IMR-90 (cell line): Measurements from ENCODE around the gene CDH23. TPM values are rescaled to one million over a fixed set of nuclear protein-coding genes. Genes with fewer than 3 reads are reported as not detected.

Experiments
- ATAC-seq: fragments of 200-7000 bp; cut with Tn5 transposase; 2 replicates; pipeline ENCODE4 v1.9.1; 2020; ENCODE audit warnings: low read depth, mild to moderate bottlenecking, moderate library complexity
- BruUV-seq: library from RNA; stranded (reverse); fragments of 400-500 nt; replicated peaks from 2 replicates; lab custom pipeline; 2021; lab: Mats Ljungman, UMichigan
- CTCF ChIA-PET: fragments of 300-600 bp; formaldehyde crosslinking; extraction: SDS; loops from one replicate; lab custom pipeline; 2021; ENCODE audit warnings: antibody characterized with exemption; lab: Yijun Ruan, JAX
- POLR2A ChIA-PET: fragments of 300-600 bp; sonication (Branson Sonifier 250); formaldehyde crosslinking; loops from one replicate; lab custom pipeline; 2022; ENCODE audit warnings: antibody characterized with exemption; ENCODE audit not compliant: unreplicated experiment; lab: Charles Lee
- DNase-seq: peaks from one replicate; pipeline ENCODE4 v3.0.0; 2013
- H2AFZ ChIP-seq: replicated peaks from 2 replicates; pipeline ENCODE3; 2013; ENCODE audit warnings: low read length, mild to moderate bottlenecking; ENCODE audit not compliant: poor library complexity
- H2AK5ac ChIP-seq: 2 replicates; pipeline ENCODE4 v1.6.1; 2013; ENCODE audit warnings: low read depth, low read length, inconsistent platforms
- H2AK9ac ChIP-seq: replicated peaks from 2 replicates; pipeline ENCODE3; 2013; ENCODE audit warnings: mild to moderate bottlenecking, low read depth, low read length, moderate library complexity; ENCODE audit not compliant: poor library complexity
- H2BK120ac ChIP-seq: 2 replicates; pipeline ENCODE4 v1.6.1; 2013; ENCODE audit warnings: low read depth, low read length, inconsistent platforms
- H2BK15ac ChIP-seq: 3 replicates; pipeline ENCODE4 v1.6.1; 2013; ENCODE audit warnings: low read depth, low read length, inconsistent platforms
- H2BK20ac ChIP-seq: 2 replicates; pipeline ENCODE4 v1.6.1; 2013; ENCODE audit warnings: low read depth, mild to moderate bottlenecking, inconsistent platforms, low read length, moderate library complexity
- H2BK5ac ChIP-seq: 2 replicates; pipeline ENCODE4 v1.6.1; 2013; ENCODE audit warnings: mild to moderate bottlenecking, low read depth, low read length, inconsistent platforms; ENCODE audit not compliant: poor library complexity, severe bottlenecking
- H3K14ac ChIP-seq: replicated peaks from 2 replicates; pipeline ENCODE4 v1.6.1; 2013; ENCODE audit warnings: low read depth, low read length, inconsistent platforms
- H3K18ac ChIP-seq: 2 replicates; pipeline ENCODE4 v1.6.1; 2013; ENCODE audit warnings: low read depth, low read length, control low read depth
- H3K23ac ChIP-seq: 2 replicates; pipeline ENCODE4 v1.6.1; 2013; ENCODE audit warnings: low read depth, low read length, inconsistent platforms
- H3K27ac ChIP-seq: 2 replicates; pipeline ENCODE4 v1.5.1; 2013; ENCODE audit warnings: mild to moderate bottlenecking, control low read depth, low read length; ENCODE audit not compliant: insufficient read depth
- H3K27me3 ChIP-seq: 2 replicates; pipeline ENCODE4 v1.6.1; 2013; ENCODE audit warnings: low read length; ENCODE audit not compliant: control insufficient read depth, insufficient read depth
- H3K36me3 ChIP-seq: 2 replicates; pipeline ENCODE4 v1.6.1; 2013; ENCODE audit warnings: low read length, mixed read lengths; ENCODE audit not compliant: control insufficient read depth, insufficient read depth
- H3K4ac ChIP-seq: 2 replicates; pipeline ENCODE4 v1.6.1; 2013; ENCODE audit warnings: low read depth, low read length, inconsistent platforms
- H3K4me1 ChIP-seq: 2 replicates; pipeline ENCODE4 v1.6.1; 2013; ENCODE audit warnings: low read length, mixed read lengths; ENCODE audit not compliant: control insufficient read depth, insufficient read depth
- H3K4me2 ChIP-seq: 2 replicates; pipeline ENCODE4 v1.6.1; 2013; ENCODE audit warnings: low read depth, mild to moderate bottlenecking, control low read depth, low read length, moderate library complexity
- H3K4me3 ChIP-seq: 2 replicates; pipeline ENCODE4 v1.5.1; 2013; ENCODE audit warnings: low read depth, mild to moderate bottlenecking, control low read depth, low read length, moderate library complexity; ENCODE audit not compliant: insufficient read depth
- H3K56ac ChIP-seq: 2 replicates; pipeline ENCODE4 v1.6.1; 2013; ENCODE audit warnings: low read length, inconsistent platforms; ENCODE audit not compliant: insufficient read depth; ENCODE audit errors: extremely low read depth
- H3K79me1 ChIP-seq, 2 experiments: 2 replicates each; pipeline ENCODE4 v1.6.1; 2013; ENCODE audit warnings: low read length in 2 of 2, inconsistent platforms in 1 of 2, low read depth in 1 of 2
- H3K9ac ChIP-seq: 2 replicates; pipeline ENCODE4 v1.6.1; 2013; ENCODE audit warnings: low read depth, low read length, control low read depth
- H3K9me1 ChIP-seq: 2 replicates; pipeline ENCODE4 v1.6.1; 2013; ENCODE audit warnings: low read length, inconsistent platforms; ENCODE audit not compliant: insufficient read depth
- H3K9me3 ChIP-seq: 2 replicates; pipeline ENCODE4 v1.6.1; 2013; ENCODE audit warnings: low read length; ENCODE audit not compliant: control insufficient read depth, insufficient read depth
- H4K20me1 ChIP-seq: 2 replicates; pipeline ENCODE4 v1.6.1; 2013; ENCODE audit warnings: low read length, inconsistent platforms; ENCODE audit not compliant: insufficient read depth
- H4K5ac ChIP-seq: 2 replicates; pipeline ENCODE4 v1.6.1; 2013; ENCODE audit warnings: mild to moderate bottlenecking, low read depth, low read length, control low read depth
- H4K8ac ChIP-seq, 2 experiments: 2 replicates each; pipeline ENCODE4 v1.6.1; 2013; ENCODE audit warnings: low read depth in 2 of 2, low read length in 2 of 2, control low read depth in 1 of 2, inconsistent platforms in 1 of 2
- H4K91ac ChIP-seq: 2 replicates; pipeline ENCODE4 v1.6.1; 2013; ENCODE audit warnings: low read depth, low read length, inconsistent platforms; ENCODE audit not compliant: insufficient read depth
- BHLHE40 ChIP-seq: fragments of 150-350 bp; IDR thresholded peaks from 2 replicates; pipeline ENCODE4 v1.6.1; 2016; ENCODE audit warnings: mild to moderate bottlenecking, low read depth, low read length
- CEBPB ChIP-seq: IDR thresholded peaks from 2 replicates; pipeline ENCODE4 v1.6.1; 2012; ENCODE audit warnings: low read depth, low read length, improper control_type of control experiment
- CHD1 ChIP-seq: IDR thresholded peaks from 2 replicates; pipeline ENCODE4 v1.6.1; 2012; ENCODE audit warnings: low read depth, low read length, improper control_type of control experiment
- FOS ChIP-seq: fragments of 150-350 bp; IDR thresholded peaks from 2 replicates; pipeline ENCODE4 v1.6.1; 2016; ENCODE audit warnings: low read depth, low read length
- MAFK ChIP-seq: IDR thresholded peaks from 2 replicates; pipeline ENCODE4 v1.6.1; 2012; ENCODE audit warnings: low read depth, low read length, improper control_type of control experiment
- MAZ ChIP-seq: IDR thresholded peaks from 2 replicates; pipeline ENCODE4 v1.6.1; 2012; ENCODE audit warnings: low read depth, mild to moderate bottlenecking, low read length, improper control_type of control experiment, moderate library complexity, borderline replicate concordance
- NFE2L2 ChIP-seq: fragments of 150-350 bp; IDR thresholded peaks from 2 replicates; pipeline ENCODE4 v1.6.1; 2016; ENCODE audit warnings: low read depth, mild to moderate bottlenecking, low read length
- RAD21 ChIP-seq: IDR thresholded peaks from 2 replicates; pipeline ENCODE4 v1.6.1; 2012; ENCODE audit warnings: low read length, improper control_type of control experiment
- RCOR1 ChIP-seq: IDR thresholded peaks from 2 replicates; pipeline ENCODE4 v1.6.1; 2012; ENCODE audit warnings: mild to moderate bottlenecking, low read length, improper control_type of control experiment; ENCODE audit not compliant: insufficient replicate concordance
- RFX5 ChIP-seq: IDR thresholded peaks from 2 replicates; pipeline ENCODE4 v1.8.0; 2012; ENCODE audit warnings: low read depth, mild to moderate bottlenecking, low read length, moderate library complexity
- SMC3 ChIP-seq: fragments of 150-350 bp; IDR thresholded peaks from 2 replicates; pipeline ENCODE4 v1.6.1; 2016; ENCODE audit warnings: low read depth, mild to moderate bottlenecking, antibody characterized with exemption, low read length, moderate library complexity
- WGBS, 2 experiments: methylation state at CpG; one replicate each; pipeline versions ENCODE4 v1.1.5 to v1.1.7; 2013; ENCODE audit warnings: missing lambda C conversion rate in 2 of 2; ENCODE audit not compliant: insufficient read length in 1 of 2; ENCODE audit errors: extremely low coverage in 2 of 2; 5-methylcytosine and 5-hydroxymethylcytosine counted together
- dilution Hi-C: fragments of 300-500 bp; cut with HindIII; formaldehyde crosslinking; loops from one replicate; pipeline ENCODE4 v1.14.3; 2018; ENCODE audit warnings: low sequenced_read_pairs; ENCODE audit not compliant: unreplicated experiment
- in situ Hi-C: fragments of 300-500 bp; cut with MboI; formaldehyde crosslinking; loops from 3 replicates; pipeline ENCODE4 v1.14.3; 2019; ENCODE audit warnings: low sequenced_read_pairs, inconsistent platforms, mixed read lengths
- intact Hi-C: fragments of 100-400 bp; cut with micrococcal nuclease; formaldehyde crosslinking; loops from 2 replicates; pipeline ENCODE4 v1.10.0; 2022
- polyA plus RNA-seq, 3 experiments: library from polyadenylated mRNA; depleted of rRNA; stranded (reverse); fragments of >200 nt; gene quantifications; 2 replicates each; pipeline ENCODE4 v1.2.3, GENCODE V29; 2012; ENCODE audit warnings: low replicate concordance in 1 of 3
- total RNA-seq: library from RNA; depleted of rRNA; stranded (reverse); fragments of >200 nt; gene quantifications from 2 replicates; pipeline ENCODE4 v1.2.3, GENCODE V29; 2012
- TF ChIP-seq, protein P1 (sequence below): conservative IDR thresholded peaks from 2 replicates; pipeline ENCODE4 v1.5.1; 2012; ENCODE audit warnings: mild to moderate bottlenecking, low read depth, low read length, improper control_type of control experiment
- TF ChIP-seq, protein P2 (sequence below): fragments of 150-350 bp; IDR thresholded peaks from 2 replicates; pipeline ENCODE4 v1.6.1; 2017; ENCODE audit warnings: mild to moderate bottlenecking, antibody characterized with exemption, low read length, low read depth
- TF ChIP-seq, protein P3 (sequence below): fragments of 150-350 bp; IDR thresholded peaks from 2 replicates; pipeline ENCODE4 v1.6.1; 2016; ENCODE audit warnings: low read depth, mild to moderate bottlenecking, low read length, moderate library complexity, borderline replicate concordance

The CDH23 gene
- total and polyA plus RNA-seq, 2 of the 4 experiments (the other 2 are of a cell fraction), result under 0.01 to 0.03 TPM

- Histone ChIP-seq H3K27ac (no peak overlapping the region), H2AK9ac (no peak overlapping the region), H2BK15ac (no peak overlapping the region), H4K91ac (no peak overlapping the region), H3K56ac (no peak overlapping the region), H3K4me2 (no peak overlapping the region), H4K8ac (no peak overlapping the region), H3K36me3 (no peaks in the 10 kb centered on the region), H4K20me1 (no peaks in the 10 kb centered on the region), H3K4me1 (no peaks in the 10 kb centered on the region), H3K18ac (no peak overlapping the region), H3K9ac (no peak overlapping the region), H3K27me3 (peaks cover 36% of the 10 kb centered on the region), H3K9me3 (no peaks in the 10 kb centered on the region), H2AK5ac (no peak overlapping the region), H2BK120ac (no peak overlapping the region), H2AFZ (no peak overlapping the region), H3K4ac (no peak overlapping the region), H2BK20ac (no peak overlapping the region), H2BK5ac (no peak overlapping the region), H3K23ac (no peak overlapping the region), H3K9me1 (no peaks in the 10 kb centered on the region), H3K4me3 (no peak overlapping the region), H3K79me1 (no peaks in the 10 kb centered on the region), H3K14ac (no peak overlapping the region), H4K5ac (no peak overlapping the region)
- dilution Hi-C loops, result no loop called here
- ChIA-PET POLR2A (no interaction called here), CTCF (interaction anchor here (0.7 kb wide), 1 partner anchor 9 kb away, joined by 3 read pairs; no protein-coding TSS in a partner anchor)
- BruUV-seq, result no TSS peak
- no peak for TF ChIP-seq SMC3
- TF ChIP-seq RAD21, result no peak
- TF ChIP-seq CEBPB, result no peak
- TF ChIP-seq RFX5, result no peak
- TF ChIP-seq CHD1, result no peak
- TF ChIP-seq NFE2L2, result no peak
- no peak for TF ChIP-seq MAFK
- TF ChIP-seq, protein P1, sequence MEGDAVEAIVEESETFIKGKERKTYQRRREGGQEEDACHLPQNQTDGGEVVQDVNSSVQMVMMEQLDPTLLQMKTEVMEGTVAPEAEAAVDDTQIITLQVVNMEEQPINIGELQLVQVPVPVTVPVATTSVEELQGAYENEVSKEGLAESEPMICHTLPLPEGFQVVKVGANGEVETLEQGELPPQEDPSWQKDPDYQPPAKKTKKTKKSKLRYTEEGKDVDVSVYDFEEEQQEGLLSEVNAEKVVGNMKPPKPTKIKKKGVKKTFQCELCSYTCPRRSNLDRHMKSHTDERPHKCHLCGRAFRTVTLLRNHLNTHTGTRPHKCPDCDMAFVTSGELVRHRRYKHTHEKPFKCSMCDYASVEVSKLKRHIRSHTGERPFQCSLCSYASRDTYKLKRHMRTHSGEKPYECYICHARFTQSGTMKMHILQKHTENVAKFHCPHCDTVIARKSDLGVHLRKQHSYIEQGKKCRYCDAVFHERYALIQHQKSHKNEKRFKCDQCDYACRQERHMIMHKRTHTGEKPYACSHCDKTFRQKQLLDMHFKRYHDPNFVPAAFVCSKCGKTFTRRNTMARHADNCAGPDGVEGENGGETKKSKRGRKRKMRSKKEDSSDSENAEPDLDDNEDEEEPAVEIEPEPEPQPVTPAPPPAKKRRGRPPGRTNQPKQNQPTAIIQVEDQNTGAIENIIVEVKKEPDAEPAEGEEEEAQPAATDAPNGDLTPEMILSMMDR, result no peak
- TF ChIP-seq, protein P2, sequence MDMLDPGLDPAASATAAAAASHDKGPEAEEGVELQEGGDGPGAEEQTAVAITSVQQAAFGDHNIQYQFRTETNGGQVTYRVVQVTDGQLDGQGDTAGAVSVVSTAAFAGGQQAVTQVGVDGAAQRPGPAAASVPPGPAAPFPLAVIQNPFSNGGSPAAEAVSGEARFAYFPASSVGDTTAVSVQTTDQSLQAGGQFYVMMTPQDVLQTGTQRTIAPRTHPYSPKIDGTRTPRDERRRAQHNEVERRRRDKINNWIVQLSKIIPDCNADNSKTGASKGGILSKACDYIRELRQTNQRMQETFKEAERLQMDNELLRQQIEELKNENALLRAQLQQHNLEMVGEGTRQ, result no peak
- TF ChIP-seq, protein P3, sequence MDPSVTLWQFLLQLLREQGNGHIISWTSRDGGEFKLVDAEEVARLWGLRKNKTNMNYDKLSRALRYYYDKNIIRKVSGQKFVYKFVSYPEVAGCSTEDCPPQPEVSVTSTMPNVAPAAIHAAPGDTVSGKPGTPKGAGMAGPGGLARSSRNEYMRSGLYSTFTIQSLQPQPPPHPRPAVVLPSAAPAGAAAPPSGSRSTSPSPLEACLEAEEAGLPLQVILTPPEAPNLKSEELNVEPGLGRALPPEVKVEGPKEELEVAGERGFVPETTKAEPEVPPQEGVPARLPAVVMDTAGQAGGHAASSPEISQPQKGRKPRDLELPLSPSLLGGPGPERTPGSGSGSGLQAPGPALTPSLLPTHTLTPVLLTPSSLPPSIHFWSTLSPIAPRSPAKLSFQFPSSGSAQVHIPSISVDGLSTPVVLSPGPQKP, result no peak
- TF ChIP-seq BHLHE40, result no peak
- TF ChIP-seq RCOR1, result no peak
- TF ChIP-seq FOS, result no peak
- no peak for TF ChIP-seq MAZ
- no peak for ATAC-seq
- DNase-seq, result no peak
- intact Hi-C loops, result no loop called here
- 60% methylated on average over 1 of the region's 2 CpGs; no CpG with 5 or more reads in 1 of the 2 experiments for WGBS, 2 experiments
- in situ Hi-C loops, result no loop called here
Measured at GRCh38 chr10:71429929-71430328, 33.2 kb downstream of the CDH23 start.
